ENCODE data around the gene ONECUT2.

GRCh38 chr18:57441071-57441794 is 6.1 kb downstream of the ONECUT2 start:
- TF ChIP-seq CTCF (IDR thresholded peaks at IDR 0.05), result no peak
- no peak for TF ChIP-seq POLR2A (IDR thresholded peaks at IDR 0.05)

All from uterus (tissue), 2 donors.